K562 (cell line): ENCODE data around the gene PLAGL1. TPM values are rescaled to one million over a fixed set of nuclear protein-coding genes. Genes with fewer than 3 reads are reported as not detected.

Experiments used
- ATAC-seq: fragments of 200-7000 bp; cut with Tn5 transposase; 3 replicates; pipeline ENCODE4 v1.9.1; 2020; ENCODE audit warnings: moderate library complexity
- BruUV-seq: library from RNA; stranded (reverse); fragments of 400-500 nt; replicated peaks from 2 replicates; lab custom pipeline; 2021; lab: Mats Ljungman, UMichigan
- CTCF ChIA-PET: fragments of 300-600 bp; formaldehyde crosslinking; extraction: SDS; loops from one replicate; lab custom pipeline; 2021; ENCODE audit warnings: low intra/inter-chr PET ratio; lab: Yijun Ruan, JAX
- POLR2A ChIA-PET: fragments of 300-600, 350-650 bp; sonication (Branson Sonifier 250); formaldehyde crosslinking; extraction: SDS; loops from one replicate; lab custom pipeline; 2021; ENCODE audit warnings: antibody characterized with exemption, inconsistent platforms; lab: Yijun Ruan, JAX
- DNase-seq, 4 experiments: peaks; one replicate each; pipeline versions ENCODE4 v3.0.0 to v3.0.0-alpha.2; 2011 to 2018; ENCODE audit warnings: low spot score in 3 of 4, mixed read lengths in 3 of 4; ENCODE audit errors: extremely low read depth in 1 of 4
- FAIRE-seq: peaks from 2 replicates; lab custom pipeline; 2011; peaks lifted over from hg19 to GRCh38; lab: Jason Lieb, UNC
- H2AFZ ChIP-seq: 2 replicates; pipeline ENCODE4 v1.6.0; 2011; ENCODE audit warnings: low read depth, low read length, control low read depth, inconsistent platforms
- H3K27ac ChIP-seq: fragments of 200-600 bp; 3 replicates; pipeline ENCODE4 v1.8.0; 2011; ENCODE audit warnings: low read depth, mild to moderate bottlenecking, control low read depth, inconsistent platforms, low read length, moderate library complexity, mixed read lengths; ENCODE audit errors: extremely low read depth
- H3K27me3 ChIP-seq, 2 experiments: fragments of 300-600 bp in 1 of 2; 2 replicates in 1 of 2; 3 replicates in 1 of 2; pipeline versions ENCODE4 v1.6.0 to v1.8.0; 2011; ENCODE audit warnings: inconsistent platforms in 2 of 2, low read length in 2 of 2, mild to moderate bottlenecking in 1 of 2, mixed read lengths in 1 of 2, moderate library complexity in 1 of 2; ENCODE audit not compliant: control insufficient read depth in 2 of 2, insufficient read depth in 2 of 2
- H3K36me3 ChIP-seq: fragments of 300-600 bp; 3 replicates; pipeline ENCODE4 v1.8.0; 2011; ENCODE audit warnings: mild to moderate bottlenecking, low read length, inconsistent platforms; ENCODE audit not compliant: control insufficient read depth, insufficient read depth
- H3K4me1 ChIP-seq, 2 experiments: fragments of 200-600 bp in 1 of 2; replicated peaks in 1 of 2; 2 replicates in 1 of 2; 3 replicates in 1 of 2; pipeline versions ENCODE4 v1.5.1 to v1.8.0; 2011; ENCODE audit warnings: inconsistent platforms in 2 of 2, low read length in 2 of 2, mild to moderate bottlenecking in 1 of 2, mixed read lengths in 1 of 2, moderate library complexity in 1 of 2; ENCODE audit not compliant: control insufficient read depth in 2 of 2, insufficient read depth in 2 of 2
- H3K4me2 ChIP-seq: 2 replicates; pipeline ENCODE4 v1.6.1; 2011; ENCODE audit warnings: low read length, control low read depth, inconsistent platforms, mixed read lengths; ENCODE audit not compliant: insufficient read depth
- H3K4me3 ChIP-seq: fragments of 200-600 bp; sonication (generic), shearing (Covaris generic); 2 replicates; pipeline ENCODE4 v1.5.1; 2016; ENCODE audit warnings: control low read depth, inconsistent platforms
- H3K79me2 ChIP-seq: fragments of 200-600 bp; 3 replicates; pipeline ENCODE4 v1.8.0; 2011; ENCODE audit warnings: low read length, inconsistent platforms; ENCODE audit not compliant: control insufficient read depth, insufficient read depth
- H3K9ac ChIP-seq, 2 experiments: 2 replicates each; pipeline versions ENCODE4 v1.6.0 to v1.6.1; 2011; ENCODE audit warnings: low read depth in 2 of 2, low read length in 2 of 2, control low read depth in 1 of 2, inconsistent platforms in 1 of 2, mild to moderate bottlenecking in 1 of 2, mixed read lengths in 1 of 2; ENCODE audit not compliant: insufficient read depth in 1 of 2
- H3K9me1 ChIP-seq: one replicate; pipeline ENCODE4 v1.6.0; 2011; ENCODE audit warnings: inconsistent platforms, mild to moderate bottlenecking, low read length, moderate library complexity; ENCODE audit not compliant: control insufficient read depth, insufficient read depth
- H3K9me3 ChIP-seq: replicated peaks from 2 replicates; pipeline ENCODE4 v1.5.1; 2011; ENCODE audit warnings: low read depth, low read length, inconsistent platforms; ENCODE audit not compliant: control insufficient read depth, insufficient read depth
- H4K20me1 ChIP-seq: replicated peaks from 2 replicates; pipeline ENCODE4 v1.6.1; 2011; ENCODE audit warnings: low read length, inconsistent platforms, mixed read lengths; ENCODE audit not compliant: control insufficient read depth, insufficient read depth
- ATF7 ChIP-seq: fragments of 450-650 bp; IDR thresholded peaks from 2 replicates; pipeline ENCODE4 v1.7.1; 2014; ENCODE audit warnings: mild to moderate bottlenecking, moderate library complexity
- GATAD2B ChIP-seq: fragments of 450-650 bp; IDR thresholded peaks from 2 replicates; pipeline ENCODE4 v1.6.1; 2017; ENCODE audit warnings: mild to moderate bottlenecking, borderline replicate concordance
- GTF2F1 ChIP-seq: IDR thresholded peaks from 2 replicates; pipeline ENCODE4 v1.6.1; 2011; ENCODE audit warnings: low read depth, low read length, improper control_type of control experiment
- PURB ChIP-seq: sonication (generic); formaldehyde crosslinking; IDR thresholded peaks from 2 replicates; pipeline ENCODE4 v1.9.0; 2021; ENCODE audit warnings: low read depth, mild to moderate bottlenecking, missing genetic modification reagents
- RBM39 ChIP-seq: fragments of 200-400 bp; formaldehyde crosslinking; optimal IDR thresholded peaks from 2 replicates; pipeline ENCODE3; 2018; ENCODE audit warnings: low read depth, low read length
- SP1 ChIP-seq: sonication (generic); formaldehyde crosslinking; IDR thresholded peaks from 2 replicates; pipeline ENCODE4 v1.8.1; 2022; ENCODE audit warnings: mild to moderate bottlenecking, missing genetic modification reagents
- STAG1 ChIP-seq: sonication (generic); formaldehyde crosslinking; IDR thresholded peaks from 2 replicates; pipeline ENCODE4 v1.5.0; 2020; ENCODE audit warnings: missing genetic modification reagents, borderline replicate concordance
- ZBTB1 ChIP-seq: sonication (generic); formaldehyde crosslinking; IDR thresholded peaks from 2 replicates; pipeline ENCODE4 v1.8.1; 2023; ENCODE audit warnings: missing genetic modification reagents, low read depth, mild to moderate bottlenecking, borderline replicate concordance
- ZBTB9 ChIP-seq: fragments of 450-650 bp; formaldehyde crosslinking; IDR thresholded peaks from 2 replicates; pipeline ENCODE4 v1.4.0; 2020; ENCODE audit warnings: mild to moderate bottlenecking, moderate library complexity
- ZNF146 ChIP-seq: IDR thresholded peaks from one replicate; pipeline ENCODE4 v1.6.1; 2018; ENCODE audit warnings: missing compliant biosample characterization; ENCODE audit not compliant: unreplicated experiment
- ZNF639 ChIP-seq, 2 experiments: fragments of 200-800 bp in 1 of 2; sonication (Bioruptor generic) in 1 of 2; sonication (generic) in 1 of 2; formaldehyde crosslinking in 1 of 2; IDR thresholded peaks in 1 of 2; conservative IDR thresholded peaks in 1 of 2; 2 replicates each; pipeline versions ENCODE4 v1.5.0 to v1.6.1; 2016 to 2020; ENCODE audit warnings: missing compliant biosample characterization in 1 of 2, missing genetic modification characterization in 1 of 2, missing genetic modification reagents in 1 of 2
- WGBS: fragments of 100-300 bp; shearing (Covaris generic); methylation state at CpG from one replicate; pipeline ENCODE4 v1.1.6; 2016; ENCODE audit warnings: low coverage, mixed read lengths; ENCODE audit not compliant: insufficient coverage; ENCODE audit errors: missing lambda C conversion rate; 5-methylcytosine and 5-hydroxymethylcytosine counted together
- in situ Hi-C: fragments of 300-500 bp; cut with MboI; formaldehyde crosslinking; loops from 4 replicates; pipeline ENCODE4 v1.15.0; 2018; ENCODE audit warnings: inconsistent platforms, mixed read lengths
- intact Hi-C: fragments of 100-400 bp; cut with micrococcal nuclease; formaldehyde crosslinking; loops from 2 replicates; pipeline ENCODE4 v1.14.2; 2022
- polyA plus RNA-seq, 8 experiments: library from polyadenylated mRNA; depleted of rRNA in 4 of 8; stranded (reverse) in 5 of 8; unstranded in 3 of 8; fragments of >200 nt; fragmentation: Nextera tagmentation in 2 of 8; fragmentation: Illumina TruSeq in 1 of 8; extraction: Ambion mirVana in 2 of 8; extraction: Trizol in 1 of 8; gene quantifications; 2 replicates each; pipeline versions ENCODE4 v1.2.1 to v1.2.3, GENCODE V29; 2011 to 2014; ENCODE audit warnings: inconsistent platforms in 1 of 8, missing spikeins in 1 of 8
- total RNA-seq, 7 experiments: library from RNA; depleted of rRNA in 6 of 7; stranded (reverse); fragments of >200 nt in 6 of 7; fragmentation: Illumina TruSeq in 2 of 7; extraction: Trizol in 2 of 7; gene quantifications; 2 replicates each; pipeline versions ENCODE4 v1.2.1 to v1.2.3, GENCODE V29; 2011 to 2021; ENCODE audit warnings: low replicate concordance in 1 of 7
- TF ChIP-seq, protein P1 (sequence below), 2 experiments: IDR thresholded peaks in 1 of 2; conservative IDR thresholded peaks in 1 of 2; 2 replicates each; pipeline ENCODE4 v1.6.1; 2016; ENCODE audit warnings: low read depth in 2 of 2, mild to moderate bottlenecking in 1 of 2, missing compliant biosample characterization in 1 of 2, missing genetic modification characterization in 1 of 2, moderate library complexity in 1 of 2
- TF ChIP-seq, protein P2 (sequence below): fragments of 450-650 bp; IDR thresholded peaks from 2 replicates; pipeline ENCODE4 v1.6.1; 2016

The PLAGL1 gene
- total and polyA plus RNA-seq, 9 of the 15 experiments (the other 6 are each of a cell fraction or from before 2014, with no cell fraction given) = 4.9 to 29.6 (median 13.2) TPM

GRCh38 chr6:143900358-143900757 lies 107.7 kb downstream of the PLAGL1 start:
- Histone ChIP-seq H3K4me3 (no peak overlapping the region), H3K79me2 (no peaks in the 10 kb centered on the region), H3K36me3 (no peaks in the 10 kb centered on the region), H3K27me3 (peaks cover 0 to 7% of the 10 kb centered on the region in 2 experiments; a peak in 2 of 5 replicates), H3K27ac (no peak overlapping the region), H4K20me1 (no peaks in the 10 kb centered on the region), H3K9me1 (no peaks in the 10 kb centered on the region), H3K4me2 (no peak overlapping the region), H3K9ac (no peak overlapping the region), H2AFZ (no peak overlapping the region), H3K4me1 (no peaks in the 10 kb centered on the region; a peak in 1 of 5 replicates), H3K9me3 (no peaks in the 10 kb centered on the region)
- in situ Hi-C loops = no loop called here
- intact Hi-C loops = no loop called here
- ChIA-PET POLR2A (interaction anchor here (0.7 kb wide), 1 partner anchor 14 kb away, joined by 3 read pairs; no protein-coding TSS in a partner anchor), CTCF (no interaction called here)
- no peak for DNase-seq
- WGBS = 5% methylated on average over 1 of the region's 2 CpGs
- no peak for ATAC-seq
- TF ChIP-seq, protein P1, sequence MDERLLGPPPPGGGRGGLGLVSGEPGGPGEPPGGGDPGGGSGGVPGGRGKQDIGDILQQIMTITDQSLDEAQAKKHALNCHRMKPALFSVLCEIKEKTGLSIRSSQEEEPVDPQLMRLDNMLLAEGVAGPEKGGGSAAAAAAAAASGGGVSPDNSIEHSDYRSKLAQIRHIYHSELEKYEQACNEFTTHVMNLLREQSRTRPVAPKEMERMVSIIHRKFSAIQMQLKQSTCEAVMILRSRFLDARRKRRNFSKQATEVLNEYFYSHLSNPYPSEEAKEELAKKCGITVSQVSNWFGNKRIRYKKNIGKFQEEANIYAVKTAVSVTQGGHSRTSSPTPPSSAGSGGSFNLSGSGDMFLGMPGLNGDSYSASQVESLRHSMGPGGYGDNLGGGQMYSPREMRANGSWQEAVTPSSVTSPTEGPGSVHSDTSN (CRISPR knock-in tag; IDR thresholded peaks at IDR 0.05; ENCODE audit: low read depth) = no peak
- TF ChIP-seq, protein P1 (tag; conservative IDR thresholded peaks at IDR 0.05; ENCODE audit: low read depth) = 0 out of 2 replicates have a peak, but pooled peaks have one; percentile 19
- TF ChIP-seq SP1 (CRISPR knock-in tag) (no peak), ZBTB9 (CRISPR knock-in tag) (no peak), PURB (CRISPR knock-in tag) (no peak), GTF2F1 (no peak), ZNF639 (CRISPR knock-in tag; conservative IDR thresholded peaks at IDR 0.05 in 1 of 2, IDR thresholded peaks at IDR 0.05 in 1 of 2) (no peak), ZBTB1 (CRISPR knock-in tag) (no peak), ATF7 (no peak), ZNF146 (CRISPR knock-in tag) (no peak), GATAD2B (no peak), STAG1 (CRISPR knock-in tag) (no peak), RBM39 (no peak)
- TF ChIP-seq, protein P2, sequence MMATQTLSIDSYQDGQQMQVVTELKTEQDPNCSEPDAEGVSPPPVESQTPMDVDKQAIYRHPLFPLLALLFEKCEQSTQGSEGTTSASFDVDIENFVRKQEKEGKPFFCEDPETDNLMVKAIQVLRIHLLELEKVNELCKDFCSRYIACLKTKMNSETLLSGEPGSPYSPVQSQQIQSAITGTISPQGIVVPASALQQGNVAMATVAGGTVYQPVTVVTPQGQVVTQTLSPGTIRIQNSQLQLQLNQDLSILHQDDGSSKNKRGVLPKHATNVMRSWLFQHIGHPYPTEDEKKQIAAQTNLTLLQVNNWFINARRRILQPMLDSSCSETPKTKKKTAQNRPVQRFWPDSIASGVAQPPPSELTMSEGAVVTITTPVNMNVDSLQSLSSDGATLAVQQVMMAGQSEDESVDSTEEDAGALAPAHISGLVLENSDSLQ = peak; percentile 70
- BruUV-seq = no TSS peak
- FAIRE-seq = no peak
